Vagina (tissue), 2 donors: Measurements from ENCODE around the gene ST8SIA6. TPM values are rescaled to one million over a fixed set of nuclear protein-coding genes. Genes with fewer than 3 reads are reported as not detected.
A peak's percentile ranks its signal among the peaks of the same experiment; 100 is the strongest.

Experiments used
- DNase-seq, 2 donors: peaks; one replicate each; pipeline ENCODE4 v3.0.0-alpha.2; 2017; ENCODE audit errors: extremely low spot score in 2 of 2
- H3K27ac ChIP-seq: fragments of 200-600 bp; sonication (generic); one replicate; pipeline ENCODE4 v1.5.1; 2019
- H3K27me3 ChIP-seq: fragments of 200-600 bp; sonication (generic); one replicate; pipeline ENCODE4 v1.5.1; 2019
- H3K36me3 ChIP-seq, 2 donors: fragments of 200-600 bp; sonication (generic); one replicate each; pipeline ENCODE4 v1.5.1; 2017 to 2019
- H3K4me1 ChIP-seq: fragments of 200-600 bp; sonication (generic); one replicate; pipeline ENCODE4 v1.5.1; 2019
- H3K4me3 ChIP-seq, 2 donors: fragments of 200-600 bp; sonication (generic); 1 replicate in 1 of 2; 2 replicates in 1 of 2; pipeline ENCODE4 v1.5.1; 2016 to 2019
- H3K9me3 ChIP-seq: fragments of 200-600 bp; sonication (generic); one replicate; pipeline ENCODE4 v1.5.1; 2019
- POLR2A ChIP-seq, 2 donors: fragments of 450-650 bp; IDR thresholded peaks; one replicate each; pipeline ENCODE4 v1.6.1; 2017; ENCODE audit warnings: antibody characterized with exemption in 2 of 2, mild to moderate bottlenecking in 2 of 2, moderate library complexity in 2 of 2
- POLR2AphosphoS5 ChIP-seq, 2 donors: sonication (generic); formaldehyde crosslinking; IDR thresholded peaks; one replicate each; pipeline ENCODE4 v1.9.0; 2017; ENCODE audit warnings: antibody characterized with exemption in 2 of 2, mild to moderate bottlenecking in 2 of 2, low read depth in 1 of 2; ENCODE audit not compliant: insufficient read depth in 1 of 2
- intact Hi-C: fragments of 100-400 bp; cut with DNase I; formaldehyde crosslinking; loops from one replicate; pipeline ENCODE4 v1.15.1; 2023
- total RNA-seq: library from RNA; depleted of rRNA; stranded (reverse); fragments of >200 nt; gene quantifications from one replicate; pipeline ENCODE4 v1.2.3, GENCODE V29; 2016
- TF ChIP-seq, protein P1 (sequence below), 3 experiments: fragments of 450-650 bp in 2 of 3; fragments of 200-600 bp in 1 of 3; sonication (generic) in 1 of 3; IDR thresholded peaks; one replicate each; pipeline ENCODE4 v1.5.1; 2017 to 2019; ENCODE audit warnings: antibody characterized with exemption in 3 of 3, mild to moderate bottlenecking in 2 of 3, moderate library complexity in 2 of 3

Gene ST8SIA6
- total RNA-seq, 1 donor from 2014 or later, result 1.2 TPM

DNA sequence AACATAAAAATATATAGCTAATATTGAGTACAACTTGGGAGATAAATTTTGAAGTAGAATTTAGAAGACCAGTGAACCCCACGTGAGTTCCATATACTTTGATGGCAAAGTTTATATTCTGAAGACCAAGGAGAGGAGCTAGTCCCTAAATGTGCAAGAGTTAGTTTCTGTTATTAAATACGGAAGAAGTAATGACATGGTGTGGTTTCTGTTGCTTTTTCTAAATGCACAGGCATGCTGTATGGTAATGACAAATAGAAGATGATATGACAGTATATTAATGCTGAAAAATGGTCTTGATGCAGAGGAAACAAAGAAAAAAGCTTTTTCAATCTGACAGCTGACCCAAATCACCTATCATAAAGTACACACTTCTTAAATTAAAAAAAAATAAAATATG lies 101.8 kb downstream of the ST8SIA6 start:
- intact Hi-C loops, result no loop called here
- Histone ChIP-seq H3K27ac (no peak overlapping the region), H3K36me3 (no peaks in the 10 kb centered on the region), H3K4me1 (peaks cover 17% of the 10 kb centered on the region), H3K27me3 (no peaks in the 10 kb centered on the region), H3K4me3 (no peak overlapping the region), H3K9me3 (no peaks in the 10 kb centered on the region)
- no peak for DNase-seq
- TF ChIP-seq, protein P1, sequence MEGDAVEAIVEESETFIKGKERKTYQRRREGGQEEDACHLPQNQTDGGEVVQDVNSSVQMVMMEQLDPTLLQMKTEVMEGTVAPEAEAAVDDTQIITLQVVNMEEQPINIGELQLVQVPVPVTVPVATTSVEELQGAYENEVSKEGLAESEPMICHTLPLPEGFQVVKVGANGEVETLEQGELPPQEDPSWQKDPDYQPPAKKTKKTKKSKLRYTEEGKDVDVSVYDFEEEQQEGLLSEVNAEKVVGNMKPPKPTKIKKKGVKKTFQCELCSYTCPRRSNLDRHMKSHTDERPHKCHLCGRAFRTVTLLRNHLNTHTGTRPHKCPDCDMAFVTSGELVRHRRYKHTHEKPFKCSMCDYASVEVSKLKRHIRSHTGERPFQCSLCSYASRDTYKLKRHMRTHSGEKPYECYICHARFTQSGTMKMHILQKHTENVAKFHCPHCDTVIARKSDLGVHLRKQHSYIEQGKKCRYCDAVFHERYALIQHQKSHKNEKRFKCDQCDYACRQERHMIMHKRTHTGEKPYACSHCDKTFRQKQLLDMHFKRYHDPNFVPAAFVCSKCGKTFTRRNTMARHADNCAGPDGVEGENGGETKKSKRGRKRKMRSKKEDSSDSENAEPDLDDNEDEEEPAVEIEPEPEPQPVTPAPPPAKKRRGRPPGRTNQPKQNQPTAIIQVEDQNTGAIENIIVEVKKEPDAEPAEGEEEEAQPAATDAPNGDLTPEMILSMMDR (IDR thresholded peaks at IDR 0.05), result no peak
- no peak for TF ChIP-seq POLR2AphosphoS5 (IDR thresholded peaks at IDR 0.05; ENCODE audit: insufficient read depth in 1 of 2, low read depth in 1 of 2)
- no peak for TF ChIP-seq POLR2A (IDR thresholded peaks at IDR 0.05)

DNA sequence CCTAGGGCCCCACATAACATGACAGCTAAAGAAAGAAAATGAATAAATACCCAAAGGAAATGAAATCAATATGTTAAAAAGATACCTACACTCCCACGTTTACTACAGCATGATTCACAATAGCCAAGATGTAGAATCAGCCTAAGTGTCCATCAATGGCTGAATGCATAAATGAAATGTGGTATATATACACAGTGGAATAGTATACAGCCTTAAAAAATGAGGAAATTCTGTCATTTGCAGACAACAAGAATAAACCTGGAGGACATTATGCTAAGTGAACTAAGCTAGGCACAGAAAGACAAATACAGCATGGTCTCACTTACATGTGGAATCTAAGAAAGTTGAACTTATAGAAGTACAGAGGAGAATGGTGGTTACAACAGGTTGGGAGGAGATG lies 102.9 kb downstream of the ST8SIA6 start:
- no peaks in the 10 kb centered on the region for H3K27me3 ChIP-seq
- H3K9me3 ChIP-seq, result no peaks in the 10 kb centered on the region
- no peak overlapping the region for H3K27ac ChIP-seq
- peaks cover 17% of the 10 kb centered on the region for H3K4me1 ChIP-seq
- intact Hi-C loops, result no loop called here
- H3K36me3 ChIP-seq, result no peaks in the 10 kb centered on the region
- TF ChIP-seq POLR2A (IDR thresholded peaks at IDR 0.05), result no peak
- TF ChIP-seq POLR2AphosphoS5 (IDR thresholded peaks at IDR 0.05; ENCODE audit: insufficient read depth in 1 of 2, low read depth in 1 of 2), result no peak
- TF ChIP-seq, protein P1 (IDR thresholded peaks at IDR 0.05), result no peak
- no peak for DNase-seq
- H3K4me3 ChIP-seq, result no peak overlapping the region

- intact Hi-C loops, result no loop called here
These were observed 104.7 kb downstream of the ST8SIA6 start for GRCh38 chr10:17349717-17350116.

DNA sequence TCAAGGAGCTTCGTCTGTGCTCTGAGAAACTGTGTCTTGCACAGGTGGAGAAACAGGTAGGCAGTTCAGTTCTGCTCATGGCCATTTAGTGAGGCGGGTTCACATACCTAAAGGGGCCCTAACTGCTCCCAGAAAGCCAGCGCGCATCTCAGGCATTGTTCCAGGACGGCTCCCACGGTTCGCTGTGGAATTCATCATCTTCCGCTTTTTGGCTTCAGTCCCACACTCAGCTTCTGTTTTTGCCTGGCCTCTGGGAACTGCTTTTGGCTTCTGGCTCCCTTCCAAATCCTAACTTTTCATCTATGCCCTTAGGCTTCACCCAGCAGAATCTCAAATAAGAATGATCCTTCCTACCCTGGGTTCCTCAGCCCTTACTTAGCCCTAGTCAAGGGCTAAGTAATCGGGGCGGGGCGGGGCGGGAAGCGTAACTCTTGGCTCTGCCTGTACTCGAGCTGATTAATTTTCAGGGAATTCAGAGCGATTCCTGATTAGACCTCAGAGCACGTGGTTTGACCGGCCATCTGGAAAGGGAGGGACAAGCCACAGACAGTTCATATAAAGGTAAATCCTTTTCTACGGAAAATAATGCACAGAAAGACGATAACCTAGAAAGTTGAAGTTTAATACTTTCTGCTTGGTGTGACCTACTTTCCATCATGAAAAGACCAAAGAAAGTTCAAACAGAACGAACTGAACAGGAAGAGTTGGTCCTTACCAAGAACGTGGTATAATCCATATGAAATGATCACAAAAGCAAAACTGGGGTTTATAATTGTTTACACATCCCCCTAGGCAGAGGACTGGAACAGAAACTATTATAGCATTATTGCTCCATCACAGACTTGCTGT lies 105.7 kb downstream of the ST8SIA6 start:
- H3K36me3 ChIP-seq, result no peaks in the 10 kb centered on the region
- peak overlapping the region; percentile 25 to 37 for H3K4me3 ChIP-seq
- H3K27me3 ChIP-seq, result no peaks in the 10 kb centered on the region
- intact Hi-C loops, result no loop called here
- no peaks in the 10 kb centered on the region for H3K9me3 ChIP-seq
- TF ChIP-seq, protein P1 (IDR thresholded peaks at IDR 0.05), result no peak
- TF ChIP-seq POLR2A (IDR thresholded peaks at IDR 0.05), result no peak
- no peak for TF ChIP-seq POLR2AphosphoS5 (IDR thresholded peaks at IDR 0.05; ENCODE audit: insufficient read depth in 1 of 2, low read depth in 1 of 2)
- peak overlapping the region; percentile 44 for H3K27ac ChIP-seq
- peaks cover 17% of the 10 kb centered on the region for H3K4me1 ChIP-seq
- no peak for DNase-seq

More at GRCh38 chr10:17349717-17350116, 104.7 kb downstream of the ST8SIA6 start:
- H3K36me3 ChIP-seq, result no peaks in the 10 kb centered on the region
- no peaks in the 10 kb centered on the region for H3K27me3 ChIP-seq
- TF ChIP-seq, protein P1 (IDR thresholded peaks at IDR 0.05), result no peak
- TF ChIP-seq POLR2A (IDR thresholded peaks at IDR 0.05), result no peak
- TF ChIP-seq POLR2AphosphoS5 (IDR thresholded peaks at IDR 0.05; ENCODE audit: insufficient read depth in 1 of 2, low read depth in 1 of 2), result no peak
- no peak overlapping the region for H3K4me3 ChIP-seq
- H3K4me1 ChIP-seq, result peaks cover 17% of the 10 kb centered on the region
- H3K27ac ChIP-seq, result no peak overlapping the region
- no peak for DNase-seq
- H3K9me3 ChIP-seq, result no peaks in the 10 kb centered on the region

DNA sequence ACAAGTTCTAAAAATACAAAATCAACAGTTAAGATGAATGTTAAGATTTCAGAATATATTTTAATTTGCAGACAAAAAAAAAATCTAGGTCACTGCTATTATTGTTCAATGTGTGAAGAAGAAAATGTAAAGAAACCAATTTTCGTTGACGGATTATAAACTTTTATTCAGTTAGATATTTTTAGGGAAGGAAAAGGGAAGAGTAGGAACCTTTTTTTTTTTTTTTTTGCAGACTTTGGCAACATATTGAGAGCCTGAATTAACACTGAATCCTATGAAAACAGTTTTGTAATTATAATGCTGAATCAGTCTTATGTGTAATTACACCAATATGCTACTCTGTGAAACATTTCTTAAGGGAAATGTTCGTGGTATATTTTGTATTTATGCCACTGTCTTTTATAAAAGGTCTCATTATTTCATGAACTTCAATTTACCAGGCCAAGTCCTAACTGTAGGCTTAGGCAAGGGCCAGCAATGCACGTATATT lies 106.3 kb downstream of the ST8SIA6 start:
- intact Hi-C loops, result no loop called here
- H3K9me3 ChIP-seq, result no peaks in the 10 kb centered on the region
- no peaks in the 10 kb centered on the region for H3K27me3 ChIP-seq
- DNase-seq, result no peak
- H3K4me3 ChIP-seq, result peak overlapping the region; percentile 25 to 37
- peak overlapping the region; percentile 44 for H3K27ac ChIP-seq
- H3K36me3 ChIP-seq, result no peaks in the 10 kb centered on the region
- TF ChIP-seq POLR2A (IDR thresholded peaks at IDR 0.05) (no peak), POLR2AphosphoS5 (IDR thresholded peaks at IDR 0.05; ENCODE audit: insufficient read depth in 1 of 2, low read depth in 1 of 2) (no peak)
- TF ChIP-seq, protein P1 (IDR thresholded peaks at IDR 0.05), result no peak
- peaks cover 17% of the 10 kb centered on the region for H3K4me1 ChIP-seq
